HEK293 (cell line): ENCODE measurements around the gene ADH4.

Experiments
- CTCF ChIA-PET: fragments of 350-600 bp; formaldehyde crosslinking; extraction: SDS; loops from one replicate; lab custom pipeline; 2021; ENCODE audit warnings: antibody characterized with exemption; lab: Yijun Ruan, JAX
- POLR2A ChIA-PET: fragments of 300-600 bp; formaldehyde crosslinking; extraction: SDS; loops from one replicate; lab custom pipeline; 2020; ENCODE audit warnings: antibody characterized with exemption, inconsistent platforms; lab: Yijun Ruan, JAX
- H3K27ac ChIP-seq: fragments of 200-500 bp; sonication (Bioruptor generic); 2 replicates; pipeline ENCODE4 v1.5.1; 2014; ENCODE audit warnings: low read depth, low read length, control low read depth, inconsistent platforms; ENCODE audit errors: extremely low read depth
- H3K36me3 ChIP-seq, 2 experiments: fragments of 200-500 bp in 1 of 2; sonication (Bioruptor generic) in 1 of 2; 1 replicate in 1 of 2; 2 replicates in 1 of 2; pipeline ENCODE4 v1.5.1; 2014 to 2017; ENCODE audit warnings: inconsistent platforms in 2 of 2, low read length in 2 of 2; ENCODE audit not compliant: control insufficient read depth in 2 of 2, insufficient read depth in 1 of 2
- H3K4me1 ChIP-seq: fragments of 200-500 bp; sonication (Bioruptor generic); 2 replicates; pipeline ENCODE4 v1.5.1; 2014; ENCODE audit warnings: mild to moderate bottlenecking, low read length, inconsistent platforms; ENCODE audit not compliant: control insufficient read depth, insufficient read depth
- H3K4me3 ChIP-seq: 2 replicates; pipeline ENCODE4 v1.5.1; 2011; ENCODE audit warnings: low read depth, mild to moderate bottlenecking, control low read depth, low read length, moderate library complexity
- H3K9me3 ChIP-seq: fragments of 200-500 bp; sonication (Bioruptor generic); 2 replicates; pipeline ENCODE4 v1.5.1; 2014; ENCODE audit warnings: low read depth, low read length, inconsistent platforms; ENCODE audit not compliant: control insufficient read depth, insufficient read depth
- FEZF1 ChIP-seq: fragments of 450-650 bp; formaldehyde crosslinking; IDR thresholded peaks from 2 replicates; pipeline ENCODE4 v1.5.1; 2016; ENCODE audit warnings: missing biosample characterization, missing genetic modification characterization
- GFI1B ChIP-seq: fragments of 450-650 bp; formaldehyde crosslinking; IDR thresholded peaks from 2 replicates; pipeline ENCODE4 v1.5.1; 2016; ENCODE audit warnings: missing biosample characterization, missing genetic modification characterization
- HOXD13 ChIP-seq: sonication (generic); formaldehyde crosslinking; IDR thresholded peaks from 2 replicates; pipeline ENCODE4 v1.8.0; 2022; ENCODE audit warnings: missing genetic modification reagents, borderline replicate concordance
- MZF1 ChIP-seq: fragments of 450-650 bp; formaldehyde crosslinking; IDR thresholded peaks from 2 replicates; pipeline ENCODE4 v1.5.1; 2017; ENCODE audit warnings: missing biosample characterization, missing genetic modification characterization, borderline replicate concordance
- YY1 ChIP-seq: fragments of 450-650 bp; formaldehyde crosslinking; IDR thresholded peaks from 2 replicates; pipeline ENCODE4 v1.5.1; 2018; ENCODE audit warnings: missing biosample characterization, missing genetic modification characterization
- ZBTB11 ChIP-seq: fragments of 450-650 bp; formaldehyde crosslinking; conservative IDR thresholded peaks from 2 replicates; pipeline ENCODE4 v1.5.1; 2016; ENCODE audit warnings: low read depth, missing biosample characterization, missing genetic modification characterization
- ZBTB20 ChIP-seq: fragments of 450-650 bp; formaldehyde crosslinking; IDR thresholded peaks from 2 replicates; pipeline ENCODE4 v1.5.1; 2016; ENCODE audit warnings: missing biosample characterization, missing genetic modification characterization
- ZBTB48 ChIP-seq: fragments of 450-650 bp; formaldehyde crosslinking; IDR thresholded peaks from 2 replicates; pipeline ENCODE4 v1.5.1; 2016; ENCODE audit warnings: missing biosample characterization, missing genetic modification characterization
- ZFP3 ChIP-seq: fragments of 450-650 bp; formaldehyde crosslinking; IDR thresholded peaks from 2 replicates; pipeline ENCODE4 v1.5.1; 2016; ENCODE audit warnings: low read depth, missing biosample characterization, missing genetic modification characterization
- ZNF133 ChIP-seq: fragments of 450-650 bp; formaldehyde crosslinking; IDR thresholded peaks from 2 replicates; pipeline ENCODE4 v1.5.1; 2016; ENCODE audit warnings: missing biosample characterization, missing genetic modification characterization
- ZNF138 ChIP-seq: fragments of 450-650 bp; formaldehyde crosslinking; IDR thresholded peaks from 2 replicates; pipeline ENCODE4 v1.5.1; 2016; ENCODE audit warnings: missing biosample characterization, missing genetic modification characterization, borderline replicate concordance
- ZNF184 ChIP-seq: fragments of 450-650 bp; IDR thresholded peaks from 2 replicates; pipeline ENCODE4 v1.5.1; 2018; ENCODE audit warnings: missing biosample characterization, mild to moderate bottlenecking, missing genetic modification characterization
- ZNF214 ChIP-seq: fragments of 450-650 bp; formaldehyde crosslinking; IDR thresholded peaks from 2 replicates; pipeline ENCODE4 v1.5.1; 2017; ENCODE audit warnings: missing biosample characterization, mild to moderate bottlenecking, missing genetic modification characterization, borderline replicate concordance
- ZNF24 ChIP-seq: fragments of 450-650 bp; formaldehyde crosslinking; IDR thresholded peaks from 2 replicates; pipeline ENCODE4 v1.5.1; 2016; ENCODE audit warnings: missing biosample characterization, missing genetic modification characterization
- ZNF335 ChIP-seq: fragments of 450-650 bp; formaldehyde crosslinking; conservative IDR thresholded peaks from 2 replicates; pipeline ENCODE4 v1.5.1; 2016; ENCODE audit warnings: missing biosample characterization, missing genetic modification characterization
- ZNF433 ChIP-seq: fragments of 450-650 bp; formaldehyde crosslinking; IDR thresholded peaks from 2 replicates; pipeline ENCODE4 v1.5.1; 2016; ENCODE audit warnings: missing biosample characterization, missing genetic modification characterization, low read depth
- ZNF449 ChIP-seq: fragments of 450-650 bp; formaldehyde crosslinking; IDR thresholded peaks from 2 replicates; pipeline ENCODE4 v1.5.1; 2017; ENCODE audit warnings: missing biosample characterization, mild to moderate bottlenecking, missing genetic modification characterization, moderate library complexity
- ZNF488 ChIP-seq: fragments of 450-650 bp; formaldehyde crosslinking; IDR thresholded peaks from 2 replicates; pipeline ENCODE4 v1.5.1; 2016; ENCODE audit warnings: missing biosample characterization, missing genetic modification characterization
- ZNF529 ChIP-seq: fragments of 450-650 bp; formaldehyde crosslinking; IDR thresholded peaks from 2 replicates; pipeline ENCODE4 v1.5.1; 2017; ENCODE audit warnings: missing genetic modification characterization, missing biosample characterization; ENCODE audit not compliant: insufficient replicate concordance
- ZNF558 ChIP-seq: fragments of 450-650 bp; formaldehyde crosslinking; IDR thresholded peaks from 2 replicates; pipeline ENCODE4 v1.5.1; 2016; ENCODE audit warnings: missing biosample characterization, missing genetic modification characterization
- ZNF596 ChIP-seq: fragments of 450-650 bp; IDR thresholded peaks from 2 replicates; pipeline ENCODE4 v1.5.0; 2018; ENCODE audit warnings: missing biosample characterization, mild to moderate bottlenecking, missing genetic modification characterization, moderate library complexity
- ZNF624 ChIP-seq: fragments of 450-650 bp; formaldehyde crosslinking; IDR thresholded peaks from 2 replicates; pipeline ENCODE4 v1.5.1; 2017; ENCODE audit warnings: missing biosample characterization, missing genetic modification characterization
- ZNF654 ChIP-seq: fragments of 450-650 bp; formaldehyde crosslinking; IDR thresholded peaks from 2 replicates; pipeline ENCODE4 v1.5.1; 2016; ENCODE audit warnings: low read depth, missing biosample characterization, missing genetic modification characterization
- ZNF660 ChIP-seq: fragments of 450-650 bp; IDR thresholded peaks from 2 replicates; pipeline ENCODE4 v1.5.1; 2018; ENCODE audit warnings: missing biosample characterization, mild to moderate bottlenecking, missing genetic modification characterization
- ZNF777 ChIP-seq: fragments of 450-650 bp; formaldehyde crosslinking; IDR thresholded peaks from 2 replicates; pipeline ENCODE4 v1.5.1; 2017; ENCODE audit warnings: missing biosample characterization, missing genetic modification characterization, borderline replicate concordance
- TF ChIP-seq, protein P1 (sequence below): fragments of 450-650 bp; formaldehyde crosslinking; IDR thresholded peaks from 2 replicates; pipeline ENCODE4 v1.5.1; 2017; ENCODE audit warnings: missing biosample characterization, missing genetic modification characterization
- TF ChIP-seq, protein P2 (sequence below): fragments of 450-650 bp; formaldehyde crosslinking; IDR thresholded peaks from 2 replicates; pipeline ENCODE4 v1.5.1; 2016; ENCODE audit warnings: missing biosample characterization, missing genetic modification characterization

Gene ADH4

GRCh38 chr4:99159699-99160098, 15.6 kb upstream of the ADH4 start (continued):
- TF ChIP-seq ZNF449 (no peak), ZNF214 (tag by site-specific recombination) (no peak), ZFP3 (tag by site-specific recombination) (no peak), ZNF624 (tag by site-specific recombination) (no peak), ZNF24 (tag by site-specific recombination) (no peak), ZNF529 (no peak), ZNF335 (tag by site-specific recombination) (no peak)

DNA sequence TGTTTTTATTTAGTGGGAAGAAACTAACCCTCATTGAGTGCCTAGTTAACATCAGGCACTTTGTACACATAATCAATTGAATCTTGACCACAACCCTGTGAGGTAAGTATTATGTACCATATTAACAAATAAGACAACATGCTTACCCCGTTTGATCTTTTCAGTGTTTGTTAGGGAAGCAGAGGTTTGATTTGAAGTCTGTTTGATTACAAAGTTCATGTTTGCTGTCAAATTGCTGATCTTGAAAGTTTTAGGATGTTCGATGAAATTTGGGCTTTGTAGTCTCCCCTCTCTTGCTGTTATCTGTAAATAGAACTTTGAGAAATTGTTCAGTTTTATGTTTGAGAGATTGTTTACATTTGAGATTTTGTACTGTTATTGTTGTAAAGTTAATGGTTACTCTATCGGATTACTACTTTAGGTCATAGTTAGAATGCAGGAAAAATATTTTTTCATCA, 13.4 kb upstream of the ADH4 start:
- TF ChIP-seq ZNF488 (tag by site-specific recombination), result no peak
- TF ChIP-seq, all 188 proteins: peak for 0
- Histone ChIP-seq H3K4me1 (no peaks in the 10 kb centered on the region), H3K4me3 (no peak overlapping the region), H3K27ac (no peak overlapping the region), H3K9me3 (no peaks in the 10 kb centered on the region), H3K36me3 (no peaks in the 10 kb centered on the region)
- ChIA-PET CTCF (no interaction called here), POLR2A (no interaction called here)

- POLR2A ChIA-PET, result no interaction called here
- no peak overlapping the region for H3K4me3 ChIP-seq
- H3K4me1 ChIP-seq, result no peaks in the 10 kb centered on the region
- no peaks in the 10 kb centered on the region for H3K9me3 ChIP-seq
- CTCF ChIA-PET, result interaction anchor here (0.6 kb wide), 1 partner anchor 45 kb away, joined by 4 read pairs; no protein-coding TSS in a partner anchor
- H3K36me3 ChIP-seq, result no peaks in the 10 kb centered on the region
- no peak overlapping the region for H3K27ac ChIP-seq
- TF ChIP-seq ZNF654 (tag by site-specific recombination) (no peak), GFI1B (no peak), YY1 (no peak), ZNF133 (tag by site-specific recombination) (no peak), ZBTB11 (tag by site-specific recombination) (no peak), ZNF558 (tag by site-specific recombination) (no peak), MZF1 (tag by site-specific recombination) (no peak), ZNF596 (tag by site-specific recombination) (no peak), ZNF777 (tag by site-specific recombination) (no peak), ZBTB48 (tag by site-specific recombination) (no peak), FEZF1 (tag by site-specific recombination) (no peak), HOXD13 (CRISPR knock-in tag) (no peak), ZNF138 (tag by site-specific recombination) (no peak), ZBTB20 (no peak), ZNF184 (tag by site-specific recombination) (no peak), ZNF660 (no peak), ZNF433 (tag by site-specific recombination) (no peak)
- TF ChIP-seq, protein P1, sequence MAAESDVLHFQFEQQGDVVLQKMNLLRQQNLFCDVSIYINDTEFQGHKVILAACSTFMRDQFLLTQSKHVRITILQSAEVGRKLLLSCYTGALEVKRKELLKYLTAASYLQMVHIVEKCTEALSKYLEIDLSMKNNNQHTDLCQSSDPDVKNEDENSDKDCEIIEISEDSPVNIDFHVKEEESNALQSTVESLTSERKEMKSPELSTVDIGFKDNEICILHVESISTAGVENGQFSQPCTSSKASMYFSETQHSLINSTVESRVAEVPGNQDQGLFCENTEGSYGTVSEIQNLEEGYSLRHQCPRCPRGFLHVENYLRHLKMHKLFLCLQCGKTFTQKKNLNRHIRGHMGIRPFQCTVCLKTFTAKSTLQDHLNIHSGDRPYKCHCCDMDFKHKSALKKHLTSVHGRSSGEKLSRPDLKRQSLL (tag by site-specific recombination), result no peak
- TF ChIP-seq, protein P2, sequence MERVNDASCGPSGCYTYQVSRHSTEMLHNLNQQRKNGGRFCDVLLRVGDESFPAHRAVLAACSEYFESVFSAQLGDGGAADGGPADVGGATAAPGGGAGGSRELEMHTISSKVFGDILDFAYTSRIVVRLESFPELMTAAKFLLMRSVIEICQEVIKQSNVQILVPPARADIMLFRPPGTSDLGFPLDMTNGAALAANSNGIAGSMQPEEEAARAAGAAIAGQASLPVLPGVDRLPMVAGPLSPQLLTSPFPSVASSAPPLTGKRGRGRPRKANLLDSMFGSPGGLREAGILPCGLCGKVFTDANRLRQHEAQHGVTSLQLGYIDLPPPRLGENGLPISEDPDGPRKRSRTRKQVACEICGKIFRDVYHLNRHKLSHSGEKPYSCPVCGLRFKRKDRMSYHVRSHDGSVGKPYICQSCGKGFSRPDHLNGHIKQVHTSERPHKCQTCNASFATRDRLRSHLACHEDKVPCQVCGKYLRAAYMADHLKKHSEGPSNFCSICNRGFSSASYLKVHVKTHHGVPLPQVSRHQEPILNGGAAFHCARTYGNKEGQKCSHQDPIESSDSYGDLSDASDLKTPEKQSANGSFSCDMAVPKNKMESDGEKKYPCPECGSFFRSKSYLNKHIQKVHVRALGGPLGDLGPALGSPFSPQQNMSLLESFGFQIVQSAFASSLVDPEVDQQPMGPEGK (tag by site-specific recombination), result no peak
These were observed 12.9 kb upstream of the ADH4 start for GRCh38 chr4:99156992-99157391.
